ENCODE measurements around the gene PLTP.

PLTP gene

DNA sequence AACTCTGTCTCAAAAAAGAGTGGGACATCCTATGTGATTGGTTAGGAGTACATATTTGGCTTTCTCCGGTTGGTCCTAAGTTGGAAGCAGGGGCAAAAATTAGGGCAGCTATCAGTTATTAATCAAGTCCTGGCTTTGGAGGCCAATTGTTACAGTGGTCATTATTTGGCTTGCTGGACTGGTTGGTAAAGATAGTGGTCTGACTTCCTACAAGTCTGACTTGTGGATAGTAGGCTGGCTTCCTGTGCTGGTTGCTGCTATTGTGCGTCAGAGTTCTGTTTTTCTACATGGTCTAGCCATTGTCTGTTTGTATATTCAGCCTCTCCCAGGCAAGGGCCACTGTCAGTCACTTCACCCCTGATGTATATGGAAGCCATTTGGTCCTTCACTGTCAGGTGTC, 61.7 kb downstream of the PLTP start:
- no peak for TF ChIP-seq CREB1 (IDR thresholded peaks at IDR 0.05; ENCODE audit: low read depth)
- TF ChIP-seq TCF12 (IDR thresholded peaks at IDR 0.05; ENCODE audit: low read depth): no peak
- no peak for TF ChIP-seq ZBTB7A (IDR thresholded peaks at IDR 0.05; ENCODE audit: low read depth)
- no peak for TF ChIP-seq USF1 (IDR thresholded peaks at IDR 0.05)
- no peak for TF ChIP-seq FOXM1 (IDR thresholded peaks at IDR 0.05; ENCODE audit: borderline replicate concordance, low read depth)
- TF ChIP-seq YY1 (IDR thresholded peaks at IDR 0.05; ENCODE audit: low read depth): no peak
- TF ChIP-seq TAF1 (IDR thresholded peaks at IDR 0.05; ENCODE audit: low read depth): no peak
- no peak for TF ChIP-seq EP300 (IDR thresholded peaks at IDR 0.05; ENCODE audit: borderline replicate concordance)
- no peak for TF ChIP-seq MAX (IDR thresholded peaks at IDR 0.05)
- TF ChIP-seq EGR1 (IDR thresholded peaks at IDR 0.05): no peak

DNA sequence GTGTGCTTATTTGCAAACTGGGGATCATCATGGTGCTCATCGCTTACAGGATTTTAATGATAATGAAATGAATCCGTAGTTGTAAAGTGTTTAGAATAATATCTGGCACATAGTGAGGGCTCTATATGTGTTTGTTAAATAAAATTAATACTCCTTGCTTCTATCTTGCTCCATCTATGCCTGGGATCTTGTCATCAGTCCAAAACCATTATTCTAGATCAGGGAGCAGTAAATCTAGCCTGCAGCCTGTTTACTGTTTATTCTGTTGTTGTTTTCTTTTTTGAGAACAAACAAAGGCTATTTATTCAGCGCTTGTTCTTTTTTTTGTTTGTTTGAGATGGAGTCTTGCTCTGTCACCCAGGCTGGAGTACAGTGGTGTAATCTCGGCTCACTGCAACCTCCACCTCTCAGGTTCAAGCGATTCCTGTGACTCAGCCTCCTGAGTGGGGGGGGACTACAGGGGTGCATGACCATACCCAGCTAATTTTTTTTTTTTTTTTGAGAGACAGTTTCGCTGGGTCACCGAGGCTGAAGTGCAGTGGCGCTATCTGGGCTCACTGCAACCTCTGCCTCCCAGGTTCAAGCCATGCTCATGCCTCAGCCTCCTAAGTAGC, 62.9 kb downstream of the PLTP start:
- TF ChIP-seq NFIC (IDR thresholded peaks at IDR 0.05) (no peak), YY1 (IDR thresholded peaks at IDR 0.05; ENCODE audit: low read depth) (no peak)
